Renal pelvis (tissue), 4 donors: ENCODE results near the gene PLAC1. TPM values are rescaled to one million over a fixed set of nuclear protein-coding genes. Genes with fewer than 3 reads are reported as not detected.

Experiments used
- DNase-seq: peaks from one replicate; pipeline ENCODE4 v3.0.0-alpha.2; 2013
- polyA plus RNA-seq, 3 donors: library from polyadenylated mRNA; unstranded; fragments of 120-200 nt; gene quantifications; one replicate each; pipeline ENCODE4 v1.2.1, GENCODE V29; 2013; ENCODE audit not compliant: insufficient read length in 3 of 3

The PLAC1 gene
- polyA plus RNA-seq, 3 donors, result 4.6 to 7.0 (median 6.6) TPM

GRCh38 chrX:134631426-134632346, 26.6 kb downstream of the PLAC1 start:
- no peak for DNase-seq

- DNase-seq, result no peak
Measured at GRCh38 chrX:134628663-134629062, 29.6 kb downstream of the PLAC1 start.

GRCh38 chrX:134626434-134626833, 31.8 kb downstream of the PLAC1 start:
- DNase-seq, result no peak

- DNase-seq, result no peak
Measured at GRCh38 chrX:134625315-134625718, 33.0 kb downstream of the PLAC1 start.

GRCh38 chrX:134624046-134624430, 34.2 kb downstream of the PLAC1 start:
- no peak for DNase-seq

- no peak for DNase-seq
Measured at GRCh38 chrX:134623293-134624045, 34.8 kb downstream of the PLAC1 start.

- no peak for DNase-seq
Measured at GRCh38 chrX:134622813-134623185, 35.5 kb downstream of the PLAC1 start.

GRCh38 chrX:134622056-134622812, 36.0 kb downstream of the PLAC1 start:
- peak; percentile 58 for DNase-seq

- no peak for DNase-seq
Measured at GRCh38 chrX:134619838-134620237, 38.4 kb downstream of the PLAC1 start.

GRCh38 chrX:134613396-134613795, 44.9 kb downstream of the PLAC1 start:
- no peak for DNase-seq

GRCh38 chrX:134608153-134608552, 50.1 kb downstream of the PLAC1 start:
- DNase-seq, result no peak

GRCh38 chrX:134607523-134607922, 50.7 kb downstream of the PLAC1 start:
- DNase-seq, result no peak

- no peak for DNase-seq
Measured at GRCh38 chrX:134604701-134605311, 53.5 kb downstream of the PLAC1 start.

GRCh38 chrX:134603806-134604700, 54.2 kb downstream of the PLAC1 start:
- no peak for DNase-seq

- no peak for DNase-seq
Measured at GRCh38 chrX:134602410-134602809, 55.9 kb downstream of the PLAC1 start.

- DNase-seq, result no peak
Measured at GRCh38 chrX:134601240-134601765, 57.0 kb downstream of the PLAC1 start.

GRCh38 chrX:134600714-134601113, 57.6 kb downstream of the PLAC1 start:
- no peak for DNase-seq

- DNase-seq, result no peak
Measured at GRCh38 chrX:134599184-134599914, 58.9 kb downstream of the PLAC1 start.

GRCh38 chrX:134592303-134592702, 66.0 kb downstream of the PLAC1 start:
- no peak for DNase-seq

- DNase-seq, result no peak
Measured at GRCh38 chrX:134591502-134591901, 66.8 kb downstream of the PLAC1 start.
